HG03342 (cell line): ENCODE results near the gene JMY.
"Not testable (repeated sequence)": the region's sequence is repeated elsewhere in the genome, so short reads cannot be mapped to it uniquely, and the experiment has no call there.

Source experiments
- ATAC-seq: cut with Tn5 transposase; IDR thresholded peaks from one replicate; pipeline ENCODE4 v1.9.1; 2021; ENCODE audit warnings: mild to moderate bottlenecking, moderate library complexity; ENCODE audit not compliant: unreplicated experiment

Gene JMY

GRCh38 chr5:79236970-79237739 lies 1.2 kb downstream of the JMY start:
- ATAC-seq, result peak; percentile 22

GRCh38 chr5:79237740-79238560 lies 2.0 kb downstream of the JMY start:
- ATAC-seq, result no peak

GRCh38 chr5:79240561-79240960 lies 4.6 kb downstream of the JMY start:
- no peak for ATAC-seq

GRCh38 chr5:79241535-79241979 lies 5.6 kb downstream of the JMY start:
- ATAC-seq, result no peak

GRCh38 chr5:79242242-79243039 lies 6.5 kb downstream of the JMY start:
- no peak for ATAC-seq

GRCh38 chr5:79243224-79243623 lies 7.3 kb downstream of the JMY start:
- ATAC-seq, result no peak

- ATAC-seq, result not testable (repeated sequence)
These were observed 18.1 kb downstream of the JMY start for GRCh38 chr5:79254067-79254466.

- peak; percentile 61 for ATAC-seq
These were observed 20.0 kb downstream of the JMY start for GRCh38 chr5:79255786-79256557.

- ATAC-seq, result no peak
These were observed 20.6 kb downstream of the JMY start for GRCh38 chr5:79256563-79256962.

- ATAC-seq, result no peak
These were observed 21.4 kb downstream of the JMY start for GRCh38 chr5:79257314-79257713.

- no peak for ATAC-seq
These were observed 22.9 kb downstream of the JMY start for GRCh38 chr5:79258801-79259200.

GRCh38 chr5:79259383-79259782 lies 23.5 kb downstream of the JMY start:
- ATAC-seq, result no peak

GRCh38 chr5:79259810-79260209 lies 23.9 kb downstream of the JMY start:
- no peak for ATAC-seq

- ATAC-seq, result no peak
These were observed 26.0 kb downstream of the JMY start for GRCh38 chr5:79261897-79262296.

- ATAC-seq, result no peak
These were observed 27.4 kb downstream of the JMY start for GRCh38 chr5:79263290-79263689.

GRCh38 chr5:79267180-79267579 lies 31.2 kb downstream of the JMY start:
- no peak for ATAC-seq

- no peak for ATAC-seq
These were observed 33.8 kb downstream of the JMY start for GRCh38 chr5:79269733-79270166.

GRCh38 chr5:79273341-79273740 lies 37.4 kb downstream of the JMY start:
- ATAC-seq, result no peak

- ATAC-seq, result no peak
These were observed 48.9 kb downstream of the JMY start for GRCh38 chr5:79284846-79285245.

GRCh38 chr5:79285285-79285684 lies 49.4 kb downstream of the JMY start:
- ATAC-seq, result no peak
